DOHH2 (cell line): ENCODE data around the gene LRGUK.

Experiments
- H3F3A ChIP-seq: fragments of 200-600 bp; sonication (generic), shearing (Covaris generic); 2 replicates; pipeline ENCODE4 v1.6.0; 2016; ENCODE audit warnings: antibody characterized with exemption, mild to moderate bottlenecking; ENCODE audit not compliant: control insufficient read depth, insufficient read depth
- H3K27ac ChIP-seq: fragments of 200-600 bp; sonication (generic); 2 replicates; pipeline ENCODE4 v1.5.1; 2014; ENCODE audit warnings: low read depth, mild to moderate bottlenecking, low read length, moderate library complexity
- H3K27me3 ChIP-seq: fragments of 200-600 bp; sonication (generic); 2 replicates; pipeline ENCODE4 v1.6.1; 2014; ENCODE audit warnings: mild to moderate bottlenecking, low read length, mixed read lengths; ENCODE audit not compliant: control insufficient read depth
- H3K36me3 ChIP-seq: fragments of 200-600 bp; sonication (generic); 2 replicates; pipeline ENCODE4 v1.6.1; 2014; ENCODE audit warnings: mild to moderate bottlenecking, low read length, moderate library complexity, mixed read lengths; ENCODE audit not compliant: control insufficient read depth
- H3K4me1 ChIP-seq: fragments of 200-600 bp; sonication (generic); 2 replicates; pipeline ENCODE4 v1.6.1; 2014; ENCODE audit warnings: mild to moderate bottlenecking, low read length, mixed read lengths; ENCODE audit not compliant: control insufficient read depth
- H3K4me2 ChIP-seq: fragments of 200-600 bp; sonication (generic); 2 replicates; pipeline ENCODE4 v1.6.0; 2014; ENCODE audit warnings: mild to moderate bottlenecking, low read length, moderate library complexity
- H3K4me3 ChIP-seq: fragments of 200-600 bp; sonication (generic); 2 replicates; pipeline ENCODE4 v1.5.1; 2014; ENCODE audit warnings: mild to moderate bottlenecking, low read length, mixed read lengths
- H3K79me2 ChIP-seq: fragments of 200-600 bp; sonication (generic); 2 replicates; pipeline ENCODE4 v1.6.1; 2014; ENCODE audit warnings: mild to moderate bottlenecking, low read length, mixed read lengths; ENCODE audit not compliant: control insufficient read depth
- H3K9me2 ChIP-seq: fragments of 200-600 bp; sonication (generic); replicated peaks from 2 replicates; pipeline ENCODE4 v1.6.1; 2014; ENCODE audit warnings: mild to moderate bottlenecking, low read length, mixed read lengths; ENCODE audit not compliant: control insufficient read depth
- H3K9me3 ChIP-seq: fragments of 200-600 bp; sonication (generic); 2 replicates; pipeline ENCODE4 v1.6.1; 2014; ENCODE audit warnings: antibody characterized with exemption, low read length, mixed read lengths; ENCODE audit not compliant: control insufficient read depth, insufficient read depth
- H4K20me1 ChIP-seq: fragments of 200-600 bp; sonication (generic); 2 replicates; pipeline ENCODE4 v1.6.0; 2014; ENCODE audit warnings: low read depth, mild to moderate bottlenecking, antibody characterized with exemption, low read length, moderate library complexity; ENCODE audit not compliant: control insufficient read depth, insufficient read depth
- CTCF ChIP-seq: fragments of 200-600 bp; sonication (generic); IDR thresholded peaks from one replicate; pipeline ENCODE4 v1.5.1; 2014; ENCODE audit warnings: antibody characterized with exemption, mild to moderate bottlenecking, low read depth, low read length; ENCODE audit not compliant: poor library complexity, severe bottlenecking
- EZH2phosphoT487 ChIP-seq: fragments of 200-600 bp; sonication (generic); IDR thresholded peaks from 2 replicates; pipeline ENCODE4 v1.6.1; 2017; ENCODE audit warnings: borderline replicate concordance, mild to moderate bottlenecking, antibody characterized with exemption, low read length, moderate library complexity, mixed read lengths

LRGUK gene

GRCh38 chr7:134081695-134082094 lies 45.4 kb upstream of the LRGUK start:
- H3F3A ChIP-seq = no peaks in the 10 kb centered on the region
- no peaks in the 10 kb centered on the region for H3K9me2 ChIP-seq
- H3K27ac ChIP-seq = no peak overlapping the region
- H3K27me3 ChIP-seq = no peaks in the 10 kb centered on the region
- no peak overlapping the region for H3K4me2 ChIP-seq
- peaks cover 7% of the 10 kb centered on the region for H3K4me1 ChIP-seq
- H3K9me3 ChIP-seq = no peaks in the 10 kb centered on the region
- H4K20me1 ChIP-seq = no peaks in the 10 kb centered on the region
- no peaks in the 10 kb centered on the region for H3K79me2 ChIP-seq
- TF ChIP-seq EZH2phosphoT487 (no peak), CTCF (no peak)
- no peak overlapping the region for H3K4me3 ChIP-seq
- no peaks in the 10 kb centered on the region for H3K36me3 ChIP-seq

- H3K79me2 ChIP-seq = no peaks in the 10 kb centered on the region
- H4K20me1 ChIP-seq = no peaks in the 10 kb centered on the region
- no peak overlapping the region for H3K27ac ChIP-seq
- peaks cover 16% of the 10 kb centered on the region for H3K9me3 ChIP-seq
- no peaks in the 10 kb centered on the region for H3K36me3 ChIP-seq
- no peaks in the 10 kb centered on the region for H3K27me3 ChIP-seq
- H3K4me2 ChIP-seq = no peak overlapping the region
- no peak overlapping the region for H3K4me3 ChIP-seq
- peaks cover 7% of the 10 kb centered on the region for H3K4me1 ChIP-seq
- H3F3A ChIP-seq = no peaks in the 10 kb centered on the region
- TF ChIP-seq CTCF = no peak
- TF ChIP-seq EZH2phosphoT487 = no peak
- no peaks in the 10 kb centered on the region for H3K9me2 ChIP-seq
Observed at GRCh38 chr7:134083766-134084487, 43.2 kb upstream of the LRGUK start.

GRCh38 chr7:134084488-134085144 lies 42.5 kb upstream of the LRGUK start:
- no peaks in the 10 kb centered on the region for H3K79me2 ChIP-seq
- no peaks in the 10 kb centered on the region for H3F3A ChIP-seq
- H3K27ac ChIP-seq = no peak overlapping the region
- no peaks in the 10 kb centered on the region for H3K27me3 ChIP-seq
- no peaks in the 10 kb centered on the region for H3K36me3 ChIP-seq
- peaks cover 22% of the 10 kb centered on the region for H3K9me3 ChIP-seq
- peaks cover 7% of the 10 kb centered on the region for H3K4me1 ChIP-seq
- TF ChIP-seq CTCF (no peak), EZH2phosphoT487 (no peak)
- no peaks in the 10 kb centered on the region for H3K9me2 ChIP-seq
- no peaks in the 10 kb centered on the region for H4K20me1 ChIP-seq
- no peak overlapping the region for H3K4me2 ChIP-seq
- H3K4me3 ChIP-seq = no peak overlapping the region
